CD1c-positive myeloid dendritic cell (primary cell): ENCODE results near the gene DDX19B.
"Not testable (repeated sequence)": the region's sequence is repeated elsewhere in the genome, so short reads cannot be mapped to it uniquely, and the experiment has no call there.

Experiments
- DNase-seq: peaks from one replicate; pipeline ENCODE4 v3.0.0-alpha.2; 2016; ENCODE audit errors: extremely low spot score

DDX19B gene

GRCh38 chr16:70287304-70287971, 11.5 kb upstream of the DDX19B start:
- DNase-seq = not testable (repeated sequence)

- DNase-seq = peak; percentile 98
Observed at GRCh38 chr16:70289229-70290094, 9.5 kb upstream of the DDX19B start, which contains the start of gene AARS1. Gene AARS1 (minus strand): TSS chr16:70289506. CDS start chr16:70282763, 6,743 bp downstream.

GRCh38 chr16:70290949-70291519, 8.0 kb upstream of the DDX19B start:
- no peak for DNase-seq

- not testable (repeated sequence) for DNase-seq
Observed at GRCh38 chr16:70292148-70292547, 6.8 kb upstream of the DDX19B start.

GRCh38 chr16:70294385-70295025, 4.5 kb upstream of the DDX19B start:
- no peak for DNase-seq

GRCh38 chr16:70295634-70296033, 3.4 kb upstream of the DDX19B start:
- DNase-seq = no peak

- DNase-seq = no peak
Observed at GRCh38 chr16:70301121-70301520, 2.1 kb downstream of the DDX19B start.

GRCh38 chr16:70302745-70303144, 3.8 kb downstream of the DDX19B start:
- DNase-seq = no peak

- no peak for DNase-seq
Observed at GRCh38 chr16:70304892-70305448, 6.0 kb downstream of the DDX19B start.

- no peak for DNase-seq
Observed at GRCh38 chr16:70306880-70307279, 7.9 kb downstream of the DDX19B start.

- DNase-seq = not testable (repeated sequence)
Observed at GRCh38 chr16:70307726-70308125, 8.7 kb downstream of the DDX19B start.

GRCh38 chr16:70320121-70320520, 21.1 kb downstream of the DDX19B start:
- no peak for DNase-seq

- no peak for DNase-seq
Observed at GRCh38 chr16:70324998-70325747, 26.2 kb downstream of the DDX19B start.

GRCh38 chr16:70331091-70331490, 32.1 kb downstream of the DDX19B start:
- no peak for DNase-seq

GRCh38 chr16:70331588-70332358, 32.8 kb downstream of the DDX19B start:
- DNase-seq = no peak

- DNase-seq = not testable (repeated sequence)
Observed at GRCh38 chr16:70332728-70333127, 33.7 kb downstream of the DDX19B start.

GRCh38 chr16:70337814-70338213, 38.8 kb downstream of the DDX19B start:
- DNase-seq = no peak

- DNase-seq = no peak
Observed at GRCh38 chr16:70341600-70341999, 42.6 kb downstream of the DDX19B start.

- no peak for DNase-seq
Observed at GRCh38 chr16:70342016-70342415, 43.0 kb downstream of the DDX19B start.

GRCh38 chr16:70345840-70346239, 46.9 kb downstream of the DDX19B start:
- no peak for DNase-seq
